GM21825 (cell line): Measurements from ENCODE around the gene DEPDC7.
A peak's percentile ranks its signal among the peaks of the same experiment; 100 is the strongest.
"Not testable (repeated sequence)": the region's sequence is repeated elsewhere in the genome, so short reads cannot be mapped to it uniquely, and the experiment has no call there.

Source experiments
- ATAC-seq: cut with Tn5 transposase; IDR thresholded peaks from one replicate; pipeline ENCODE4 v1.9.1; 2021; ENCODE audit warnings: mild to moderate bottlenecking, moderate library complexity; ENCODE audit not compliant: unreplicated experiment

The DEPDC7 gene

DNA sequence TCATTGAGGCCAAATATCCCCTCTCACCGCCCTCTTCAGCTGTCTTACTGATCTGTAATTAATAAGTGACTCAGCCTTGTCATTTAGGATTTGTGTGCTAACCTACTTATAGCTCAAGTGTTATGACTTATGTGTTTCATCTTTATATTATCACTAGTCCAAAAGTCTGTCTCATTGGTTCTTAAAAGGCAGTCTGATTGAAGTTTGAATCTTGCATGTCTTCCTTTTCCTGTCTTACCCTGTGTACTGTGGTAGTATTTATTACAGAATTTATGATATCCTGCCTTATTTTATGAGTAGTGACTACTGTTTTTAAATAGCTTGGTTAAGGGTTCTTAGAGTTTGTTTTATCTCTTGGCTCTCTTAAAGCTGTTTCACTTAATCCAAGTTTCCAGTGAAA, 6.3 kb downstream of the DEPDC7 start:
- ATAC-seq, result no peak

DNA sequence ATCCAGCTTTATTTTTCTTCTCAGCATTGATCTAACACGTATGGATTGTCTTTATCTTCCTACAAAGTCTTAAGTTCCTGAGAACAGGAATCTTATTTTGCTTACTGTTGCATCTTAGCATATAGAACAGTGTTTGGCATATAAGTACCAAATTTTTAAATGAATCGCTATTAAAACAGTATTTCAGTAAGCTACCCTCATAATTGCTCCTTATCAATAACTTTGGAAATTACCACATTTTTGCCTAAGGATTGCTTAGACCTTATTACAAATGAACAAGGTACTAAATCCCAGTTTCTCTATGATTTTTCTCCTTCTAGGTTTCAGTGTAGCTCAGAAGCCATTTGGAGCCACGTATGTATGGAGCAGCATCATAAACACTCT, 9.7 kb downstream of the DEPDC7 start:
- no peak for ATAC-seq

DNA sequence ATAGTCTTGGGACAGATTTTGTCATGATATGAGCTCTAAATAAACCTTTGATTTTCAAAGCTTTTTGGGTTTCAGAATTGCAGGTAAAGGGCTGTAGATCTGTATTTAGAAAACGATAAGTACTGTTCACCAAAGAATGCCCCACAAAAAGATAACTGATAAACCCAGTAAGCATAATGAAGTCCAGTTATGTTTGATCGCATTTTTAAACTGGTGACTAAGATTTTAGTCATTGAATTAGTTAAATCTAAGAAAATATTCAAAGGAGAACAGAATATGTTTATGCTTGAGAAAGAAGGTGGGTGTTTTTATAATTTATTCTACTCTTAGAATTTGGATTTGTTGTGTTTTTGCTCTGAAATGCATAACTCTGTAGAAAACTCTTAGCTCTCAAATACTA, 11.6 kb downstream of the DEPDC7 start:
- ATAC-seq, result no peak

DNA sequence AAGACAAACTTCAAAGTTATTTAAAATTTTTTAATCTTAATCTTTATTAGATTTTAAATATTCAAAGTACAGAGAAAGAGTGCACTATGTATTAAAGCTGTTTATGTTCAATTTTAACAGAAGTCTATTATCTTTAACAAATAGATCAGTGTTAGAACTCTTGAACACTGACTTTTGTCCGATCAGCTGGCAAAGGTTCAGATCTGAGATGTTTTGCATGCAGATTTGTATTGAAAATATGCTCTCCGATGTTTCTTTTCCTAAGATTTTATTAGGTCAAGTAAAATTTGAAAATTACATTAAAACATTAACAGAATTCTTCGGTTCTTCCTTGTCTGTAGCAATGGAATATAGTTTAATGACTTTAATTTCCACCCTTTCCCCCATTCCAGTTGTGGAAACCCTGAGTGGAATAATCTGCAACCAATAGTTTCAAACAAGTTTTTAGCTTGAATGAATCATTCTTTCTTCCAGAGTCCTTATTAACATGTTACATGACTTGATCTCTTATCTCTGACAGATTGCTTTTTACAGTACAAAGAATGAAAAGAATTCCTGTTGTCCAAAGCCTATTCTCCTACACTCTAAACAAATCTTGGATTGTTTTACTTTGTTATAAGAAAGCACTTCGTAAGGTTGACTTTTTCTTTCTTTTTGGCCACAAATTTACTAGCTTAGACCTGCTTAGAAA, 12.3 kb downstream of the DEPDC7 start:
- no peak for ATAC-seq

DNA sequence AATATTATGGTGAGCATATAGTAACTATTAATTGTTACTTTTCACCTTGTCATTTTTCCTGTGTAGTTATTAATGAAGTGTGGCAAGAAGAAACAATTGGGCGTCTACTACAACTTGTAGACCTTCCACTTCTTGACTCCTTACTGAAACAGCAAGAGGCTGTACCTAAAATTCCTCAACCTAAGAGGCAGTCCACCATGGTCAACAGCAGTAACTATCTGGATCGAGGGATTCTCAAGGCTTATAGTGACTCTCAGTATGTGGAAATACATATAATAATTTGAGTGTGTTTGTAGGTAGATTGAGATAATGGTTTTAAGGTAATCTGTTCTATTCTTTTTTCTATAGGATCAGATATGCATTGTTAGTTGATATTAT, 12.8 kb downstream of the DEPDC7 start:
- no peak for ATAC-seq

DNA sequence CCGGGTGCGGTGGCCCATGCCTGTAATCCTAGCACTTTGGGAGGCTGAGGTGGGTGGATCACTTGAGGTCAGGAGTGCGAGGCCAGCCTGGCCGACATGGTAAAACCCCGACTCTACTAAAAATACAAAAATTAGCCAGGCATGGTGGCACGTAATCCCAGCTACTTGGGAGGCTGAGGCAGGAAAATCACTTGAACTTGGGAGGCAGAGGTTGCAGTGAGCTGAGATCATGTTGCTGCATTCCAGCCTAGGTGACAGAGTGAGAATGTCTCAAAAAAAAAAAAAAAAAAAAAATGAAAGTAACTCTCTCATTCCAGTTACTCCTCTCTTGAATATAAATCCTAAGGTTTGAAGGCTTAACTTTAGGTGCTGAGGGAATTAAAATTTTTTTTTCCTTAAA, 13.5 kb downstream of the DEPDC7 start:
- not testable (repeated sequence) for ATAC-seq

DNA sequence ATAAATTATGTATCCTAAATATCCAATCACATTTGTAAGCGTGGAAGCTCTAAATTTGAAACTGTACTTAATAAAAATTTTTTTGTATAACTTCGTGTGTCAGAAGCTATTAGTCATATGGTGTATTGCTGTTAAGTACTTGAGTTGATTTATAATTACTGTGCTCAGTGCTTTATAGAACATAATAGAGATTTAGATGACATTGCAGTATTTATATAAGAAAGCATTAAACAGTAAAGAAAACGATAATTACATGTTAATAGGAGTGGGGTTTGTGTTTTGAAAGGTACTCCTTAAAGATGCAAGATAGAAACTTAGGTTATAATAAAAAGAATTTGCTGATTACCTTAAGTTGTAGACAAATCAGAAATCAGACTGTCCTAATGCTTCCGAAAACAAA, 17.8 kb downstream of the DEPDC7 start:
- ATAC-seq, result no peak

DNA sequence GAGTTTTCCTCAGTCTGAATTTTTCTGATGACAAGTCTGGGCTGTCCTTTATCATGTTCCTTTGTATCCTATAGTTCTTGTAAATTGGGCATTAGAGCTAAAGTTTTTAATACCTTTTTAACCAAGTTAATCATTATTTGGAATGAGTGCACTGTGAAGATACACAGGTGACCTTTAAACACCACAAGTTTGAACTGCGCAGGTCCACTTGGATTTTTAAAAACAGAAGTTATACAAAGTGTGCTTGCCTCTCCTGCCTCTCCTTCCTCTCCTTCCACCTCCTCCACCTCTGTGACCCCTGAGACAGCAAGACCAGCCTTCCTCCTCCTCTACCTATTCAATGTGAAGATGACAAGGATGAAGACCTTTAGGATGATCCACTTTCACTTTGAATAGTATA, 19.3 kb downstream of the DEPDC7 start:
- ATAC-seq, result no peak

DNA sequence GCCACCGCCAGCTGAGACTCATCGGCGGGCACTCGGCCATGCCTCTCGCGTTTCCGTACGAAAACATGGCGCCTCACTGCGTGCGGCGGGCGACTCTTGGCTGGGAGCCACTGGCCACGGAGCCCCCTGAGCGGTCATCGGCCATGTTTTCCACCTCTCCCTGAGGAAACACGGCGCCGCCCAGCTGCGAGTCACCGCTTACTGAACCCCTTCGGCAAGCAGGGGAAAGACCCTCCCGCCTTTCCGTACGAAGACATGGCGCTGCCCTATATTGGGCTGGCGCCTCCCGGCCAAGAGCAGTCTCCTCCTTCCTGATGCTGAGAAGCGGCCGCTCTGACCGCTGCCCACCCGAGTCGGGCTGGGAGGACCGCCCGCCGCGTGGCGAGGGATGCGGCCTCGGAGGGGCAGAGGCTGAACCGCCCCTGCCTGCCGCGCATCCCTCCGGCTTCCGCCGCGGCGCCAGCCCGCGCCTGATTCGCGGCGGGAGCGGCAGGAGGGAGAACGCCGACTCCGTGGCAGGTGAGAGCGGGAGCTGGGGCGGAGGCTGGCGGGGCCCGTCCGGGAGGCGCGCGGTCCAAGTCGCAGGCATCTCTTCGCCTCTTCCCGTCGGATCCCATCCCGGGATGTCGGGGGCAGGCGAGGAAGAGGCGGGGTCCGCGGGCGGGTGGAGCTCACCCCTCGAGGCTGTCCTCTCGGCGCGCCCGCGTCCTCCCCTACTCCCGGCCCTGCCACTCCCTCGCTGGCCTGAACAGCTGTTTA, 23.8 kb downstream of the DEPDC7 start, which contains the start of gene TCP11L1:
TSS of gene TCP11L1 (plus strand) at position 299 of the 759 bp plus-strand sequence. CDS start 4,202 bp downstream, outside the sequence.
- peak; percentile 73 for ATAC-seq

DNA sequence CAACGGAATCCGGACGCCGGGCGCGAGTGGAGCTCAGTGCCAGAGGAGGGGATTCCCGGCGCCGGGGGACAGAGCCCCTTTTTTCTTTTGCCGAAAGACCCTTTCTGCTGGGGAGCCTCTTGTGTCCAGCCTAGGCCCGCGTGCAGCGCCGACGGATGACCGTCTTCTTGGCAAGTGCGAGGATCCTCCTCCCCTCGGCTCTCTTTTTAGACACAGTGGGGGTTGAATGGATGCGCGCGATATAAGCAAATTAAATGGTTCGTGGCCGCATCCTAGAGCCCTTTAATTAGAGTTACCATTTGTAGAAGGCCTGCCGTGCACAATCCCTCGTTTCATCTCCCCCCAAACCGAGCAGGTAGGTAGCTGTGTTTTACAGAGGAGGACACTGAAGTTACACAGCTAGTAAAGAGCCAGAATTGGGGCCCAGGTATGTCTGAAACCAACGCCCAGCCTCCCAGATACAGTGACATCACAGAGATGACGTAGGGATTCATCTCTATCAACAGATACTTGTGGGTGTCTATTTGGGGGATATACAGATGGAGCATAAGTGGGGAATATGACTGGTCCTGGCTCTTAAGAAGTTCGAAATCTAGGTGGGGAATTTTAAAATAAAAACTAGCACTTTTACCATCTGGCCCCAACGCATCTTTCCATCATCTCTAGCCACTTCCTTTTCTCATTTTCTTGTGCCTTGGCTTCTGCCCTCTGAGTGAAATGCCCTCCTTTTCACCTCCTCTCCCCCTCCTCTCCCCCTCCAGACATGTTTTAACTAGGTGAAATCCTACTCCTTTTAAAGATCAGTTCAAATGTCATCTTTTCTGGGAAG, 24.6 kb downstream of the DEPDC7 start:
- ATAC-seq, result peak; percentile 29

DNA sequence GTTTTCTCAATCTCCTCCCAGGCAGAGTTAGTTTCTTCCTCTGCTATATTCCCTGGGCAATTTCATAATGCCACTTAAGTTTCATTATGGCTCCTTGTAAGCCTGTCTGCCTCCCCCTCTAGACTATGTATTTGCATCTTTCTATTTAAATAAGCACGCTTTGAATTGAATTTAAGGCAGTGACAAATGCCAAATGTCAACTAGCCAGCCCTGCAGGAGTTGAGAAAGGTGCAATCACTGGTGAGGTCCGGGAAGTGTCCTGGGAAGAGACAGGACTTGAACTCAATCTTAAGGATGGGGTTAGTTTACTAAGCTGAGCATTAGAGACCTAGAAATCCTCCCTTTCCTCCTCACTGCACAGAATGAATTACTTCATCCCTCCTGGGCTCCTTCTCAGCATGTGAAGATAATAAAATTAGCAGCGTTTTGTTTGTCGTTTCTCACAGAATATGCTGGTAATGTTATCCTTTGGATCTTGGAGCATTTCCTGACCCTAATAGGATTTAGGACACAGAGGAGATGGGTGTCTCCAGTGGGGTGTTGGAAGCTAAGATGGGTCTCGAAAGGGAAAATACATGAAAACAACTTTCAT, 25.3 kb downstream of the DEPDC7 start:
- ATAC-seq, result no peak

DNA sequence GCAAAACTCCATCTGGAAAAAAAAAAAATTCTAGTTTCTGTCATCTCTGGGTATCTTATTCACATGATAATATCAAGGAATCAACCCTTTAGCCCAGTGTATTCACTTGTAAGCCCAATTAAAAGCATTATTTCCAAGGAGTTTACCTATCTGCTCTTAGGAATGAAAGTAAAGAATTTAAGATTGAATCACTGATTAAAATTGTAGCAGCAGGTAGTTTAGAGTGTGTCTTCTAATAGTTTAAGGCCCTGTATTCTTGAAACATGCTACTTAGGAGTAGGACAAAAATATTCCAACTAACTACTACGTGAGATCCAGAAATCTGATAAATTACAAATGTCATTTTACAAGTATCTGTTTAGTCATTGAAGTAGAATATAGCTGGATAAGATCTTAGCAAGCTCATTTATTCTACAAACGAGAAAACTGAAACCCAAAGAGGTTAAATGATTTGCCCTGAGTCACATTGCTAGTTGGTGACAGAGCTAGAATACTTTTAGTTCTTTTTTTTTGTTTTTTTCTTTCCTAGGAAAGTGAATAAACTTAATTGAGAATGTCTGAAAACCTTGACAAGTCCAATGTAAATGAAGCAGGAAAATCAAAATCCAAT, 27.6 kb downstream of the DEPDC7 start:
- no peak for ATAC-seq

DNA sequence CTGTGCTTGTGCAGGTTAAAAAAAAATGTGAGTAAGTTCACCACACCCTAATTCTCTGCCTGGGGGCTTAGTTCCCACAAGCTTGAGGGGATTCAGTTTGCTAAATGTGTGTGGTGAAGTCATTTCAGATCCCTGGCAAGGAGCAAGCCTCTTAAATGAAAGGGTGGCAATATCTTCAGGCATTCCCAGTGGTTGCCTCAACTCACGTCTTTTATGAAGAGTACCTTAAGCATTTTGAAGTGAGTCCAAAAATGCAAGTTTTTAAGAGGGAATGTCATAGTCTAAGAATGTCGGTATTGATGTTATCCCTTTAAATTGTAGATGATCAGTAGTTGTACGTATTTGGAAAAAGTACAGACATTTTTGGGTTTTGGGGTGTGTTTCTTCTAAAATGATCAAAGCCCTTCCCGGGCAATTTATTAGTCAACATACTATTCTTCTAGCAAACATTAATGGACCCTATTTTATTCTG, 28.6 kb downstream of the DEPDC7 start:
- no peak for ATAC-seq

DNA sequence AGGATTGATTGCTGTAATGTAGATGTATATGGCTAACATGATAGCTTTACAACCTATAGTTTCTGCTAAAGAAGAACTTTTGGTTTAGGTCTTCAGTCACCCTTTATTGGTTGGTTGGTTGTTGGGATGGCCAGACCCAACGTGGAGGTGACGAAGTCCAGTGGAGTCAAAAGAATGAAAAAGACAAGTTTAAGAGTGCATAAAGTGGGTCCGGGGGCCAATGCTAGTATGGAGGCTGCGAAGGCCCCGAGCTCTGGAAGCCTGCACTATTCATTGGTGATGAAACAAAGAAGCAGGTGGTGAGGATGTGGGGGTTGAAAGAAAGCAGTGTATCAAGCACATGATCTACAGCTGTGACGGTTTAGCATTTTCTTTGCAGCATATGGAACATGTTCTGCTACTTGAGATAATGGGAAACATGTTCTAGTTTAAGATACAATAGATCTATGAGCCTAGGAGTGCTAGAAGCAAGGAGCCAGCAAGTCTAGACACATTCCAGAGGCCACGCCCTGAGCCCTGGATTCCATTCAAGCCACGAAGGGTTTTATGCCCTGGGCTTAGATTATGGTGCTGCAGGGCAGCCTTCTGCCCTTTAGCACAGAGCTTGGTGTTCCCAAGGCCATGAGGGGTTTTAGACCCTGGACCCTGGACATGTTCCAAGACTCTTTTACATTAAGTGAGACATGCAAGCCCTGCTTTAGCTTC, 30.0 kb downstream of the DEPDC7 start:
- ATAC-seq, result no peak

DNA sequence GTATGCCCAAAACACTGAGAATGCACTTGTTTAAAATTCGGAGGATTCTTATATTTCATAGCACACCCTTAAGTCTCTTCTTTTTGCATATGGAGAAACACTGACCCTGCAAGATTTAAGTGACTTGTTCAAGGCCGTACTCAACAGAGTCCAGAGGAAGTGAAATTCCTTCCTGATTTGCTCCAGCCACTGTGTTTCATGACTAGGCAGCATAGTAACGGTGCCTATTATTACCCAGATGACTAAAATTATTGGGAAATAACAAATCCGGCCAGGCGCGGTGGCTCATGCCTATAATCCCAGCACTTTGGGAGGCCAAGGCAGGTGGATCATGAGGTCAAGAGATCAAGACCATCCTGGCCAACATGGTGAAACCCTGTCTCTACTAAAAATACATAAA, 33.0 kb downstream of the DEPDC7 start:
- ATAC-seq, result not testable (repeated sequence)

DNA sequence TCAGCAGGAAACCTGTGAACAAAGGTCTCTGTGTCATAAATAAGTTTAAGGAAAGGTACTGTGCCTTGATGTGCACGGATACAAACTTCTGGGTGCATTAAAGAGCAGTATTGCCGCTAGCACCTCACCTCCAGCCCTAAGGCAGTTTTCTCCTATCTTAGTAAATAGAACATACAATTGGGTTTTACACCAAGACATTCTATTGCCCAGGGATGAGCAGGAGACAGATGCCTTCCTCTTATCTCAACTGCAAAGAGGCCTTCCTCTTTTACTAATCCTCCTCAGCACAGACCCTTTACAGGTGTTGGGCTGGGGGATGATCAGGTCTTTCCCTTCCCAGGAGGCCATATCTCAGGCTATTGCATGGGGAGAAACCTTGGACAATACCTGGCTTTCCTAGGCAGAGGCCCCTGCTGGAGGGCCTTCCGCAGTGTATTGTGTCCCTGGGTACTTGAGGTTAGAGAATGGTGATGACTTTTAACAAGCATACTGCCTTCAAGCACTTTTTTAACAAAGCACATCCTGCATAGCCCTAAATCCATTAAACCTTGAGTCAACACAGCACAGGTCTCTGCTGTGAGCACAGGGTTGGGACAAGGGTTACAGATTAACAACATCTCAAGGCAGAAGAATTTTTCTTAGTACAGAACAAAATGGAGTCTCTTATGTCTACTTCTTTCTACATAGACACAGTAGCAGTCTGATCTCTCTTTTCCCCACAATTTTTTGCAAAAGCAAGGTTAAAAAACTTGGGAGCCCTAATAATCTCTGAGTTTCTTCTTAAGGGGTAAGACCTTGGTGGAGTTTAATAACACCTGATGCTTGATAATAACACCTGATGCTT, 34.1 kb downstream of the DEPDC7 start:
- ATAC-seq, result not testable (repeated sequence)

DNA sequence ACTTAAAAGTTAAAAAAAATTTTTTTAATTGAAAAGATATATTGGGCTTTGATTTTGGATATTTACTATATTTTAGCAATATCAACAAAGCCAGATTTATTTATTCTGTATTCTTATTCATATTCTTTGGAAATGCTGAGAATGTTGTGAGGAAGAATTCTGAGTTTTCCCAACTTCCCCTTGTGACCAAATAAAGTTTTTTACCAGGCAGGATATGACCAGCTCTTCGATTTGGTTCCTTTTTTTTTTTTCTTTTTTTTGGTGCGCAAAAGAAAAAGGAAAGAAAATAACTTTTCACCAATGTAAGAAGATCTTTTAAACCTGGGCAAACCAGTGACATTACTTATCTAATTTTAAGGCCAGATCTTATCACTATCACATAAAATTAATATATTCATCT, 36.6 kb downstream of the DEPDC7 start:
- ATAC-seq, result no peak

DNA sequence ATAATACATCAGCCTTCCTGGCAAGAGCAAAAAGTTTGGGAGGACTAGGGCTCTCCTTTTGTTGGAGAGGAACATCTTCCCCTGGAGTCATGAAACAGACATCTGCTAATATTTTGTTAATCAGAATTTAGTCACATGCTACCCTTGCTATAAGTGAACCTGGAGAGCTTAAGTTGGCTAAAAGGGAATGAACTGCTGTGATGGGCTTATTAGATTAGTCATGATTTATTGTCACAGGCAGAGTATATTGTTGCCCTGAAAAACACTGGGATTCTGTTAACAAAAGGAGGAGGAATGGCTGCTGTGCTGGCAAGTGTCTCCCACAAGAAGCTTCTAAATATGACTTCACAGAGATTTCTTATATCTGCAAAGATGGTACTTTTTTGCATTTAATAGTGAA, 39.7 kb downstream of the DEPDC7 start:
- ATAC-seq, result no peak

DNA sequence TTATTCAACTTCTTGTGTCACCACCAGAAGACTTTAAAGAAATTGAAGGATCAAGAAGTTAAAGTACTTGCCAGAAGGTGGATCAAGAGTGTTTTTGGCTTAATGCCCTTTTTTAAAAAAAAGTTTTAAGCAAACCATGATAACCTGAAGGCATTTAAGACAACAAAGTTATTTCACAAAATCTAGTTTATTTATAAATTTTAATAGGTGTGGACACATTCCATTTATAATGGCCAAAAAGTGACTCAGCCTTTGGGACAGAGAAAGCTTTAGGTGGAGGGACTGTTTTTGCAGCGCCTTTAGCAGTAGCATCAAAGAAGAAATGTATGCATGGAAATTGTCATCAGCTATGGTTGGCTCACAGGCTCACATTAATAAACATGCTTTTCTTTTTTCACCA, 41.6 kb downstream of the DEPDC7 start:
- no peak for ATAC-seq
